ENCODE measurements around the gene ARPP19.
"Not testable (repeated sequence)": the region's sequence is repeated elsewhere in the genome, so short reads cannot be mapped to it uniquely, and the experiment has no call there.

ARPP19 gene

GRCh38 chr15:52568601-52569585, at the start of gene ARPP19:
TSS of gene ARPP19 (minus strand) at chr15:52569030. CDS start at chr15:52568892, 138 bp downstream.
- peak; percentile 91 for DNase-seq

- DNase-seq, result no peak
These were observed 48.2 kb upstream of the ARPP19 start for GRCh38 chr15:52617026-52617425.

GRCh38 chr15:52615302-52615701, 46.5 kb upstream of the ARPP19 start:
- DNase-seq, result no peak

- DNase-seq, result no peak
These were observed 40.8 kb upstream of the ARPP19 start for GRCh38 chr15:52609593-52609992.

GRCh38 chr15:52584414-52584813, 15.6 kb upstream of the ARPP19 start:
- DNase-seq, result peak; percentile 6

- DNase-seq, result no peak
These were observed 11.0 kb upstream of the ARPP19 start for GRCh38 chr15:52579852-52580251.

- no peak for DNase-seq
These were observed 7.9 kb upstream of the ARPP19 start for GRCh38 chr15:52576692-52577091.

GRCh38 chr15:52575573-52575972, 6.7 kb upstream of the ARPP19 start:
- DNase-seq, result not testable (repeated sequence)

- no peak for DNase-seq
These were observed 6.2 kb upstream of the ARPP19 start for GRCh38 chr15:52575072-52575471.

- DNase-seq, result not testable (repeated sequence)
These were observed 5.8 kb upstream of the ARPP19 start for GRCh38 chr15:52574623-52575022.

- no peak for DNase-seq
These were observed 794 bp downstream of the ARPP19 start for GRCh38 chr15:52567871-52568600.

GRCh38 chr15:52566889-52567288, 1.9 kb downstream of the ARPP19 start:
- DNase-seq, result no peak

GRCh38 chr15:52565417-52566358, 3.1 kb downstream of the ARPP19 start:
- not testable (repeated sequence) for DNase-seq

- DNase-seq, result no peak
These were observed 5.2 kb downstream of the ARPP19 start for GRCh38 chr15:52563501-52564060.

GRCh38 chr15:52559575-52559974, 9.3 kb downstream of the ARPP19 start:
- peak; percentile 16 for DNase-seq

GRCh38 chr15:52559022-52559421, 9.8 kb downstream of the ARPP19 start:
- DNase-seq, result no peak

- peak; percentile 57 for DNase-seq
These were observed 10.6 kb downstream of the ARPP19 start for GRCh38 chr15:52558196-52558595.

- peak; percentile 19 for DNase-seq
These were observed 11.6 kb downstream of the ARPP19 start for GRCh38 chr15:52557274-52557641.

GRCh38 chr15:52556524-52557273, 12.1 kb downstream of the ARPP19 start:
- no peak for DNase-seq

GRCh38 chr15:52552303-52552702, 16.5 kb downstream of the ARPP19 start:
- no peak for DNase-seq

GRCh38 chr15:52551762-52552161, 17.1 kb downstream of the ARPP19 start:
- no peak for DNase-seq

GRCh38 chr15:52551186-52551585, 17.6 kb downstream of the ARPP19 start:
- DNase-seq, result not testable (repeated sequence)
